SK-N-SH (cell line): ENCODE results near the gene PRKN. TPM values are rescaled to one million over a fixed set of nuclear protein-coding genes. Genes with fewer than 3 reads are reported as not detected.

Experiments used
- CTCF ChIA-PET: fragments of 300-600, 350-600 bp; formaldehyde crosslinking; extraction: SDS; loops from one replicate; lab custom pipeline; 2021; lab: Yijun Ruan, JAX
- POLR2A ChIA-PET: fragments of 350-600 bp; sonication (Branson Sonifier 250); formaldehyde crosslinking; extraction: SDS; loops from one replicate; lab custom pipeline; 2020; ENCODE audit warnings: antibody characterized with exemption, inconsistent platforms; lab: Yijun Ruan, JAX
- DNase-seq: peaks from one replicate; pipeline ENCODE4 v3.0.0; 2012
- H2AFZ ChIP-seq: fragments of 200-600 bp; sonication (generic); 2 replicates; pipeline ENCODE4 v1.8.1; 2016; ENCODE audit warnings: antibody characterized with exemption, mild to moderate bottlenecking, low read depth
- H3F3A ChIP-seq: fragments of 200-600 bp; sonication (generic); replicated peaks from 2 replicates; pipeline ENCODE3; 2016; ENCODE audit warnings: antibody characterized with exemption, mild to moderate bottlenecking; ENCODE audit not compliant: insufficient read depth
- H3K27ac ChIP-seq, 2 experiments: fragments of 200-500 bp in 1 of 2; fragments of 200-600 bp in 1 of 2; sonication (Bioruptor generic) in 1 of 2; sonication (generic), shearing (Covaris generic) in 1 of 2; 2 replicates each; pipeline versions ENCODE4 v1.5.1 to v1.6.1; 2014 to 2016; ENCODE audit warnings: low read depth in 2 of 2, inconsistent platforms in 1 of 2, low read length in 1 of 2, mild to moderate bottlenecking in 1 of 2, mixed read lengths in 1 of 2
- H3K27me3 ChIP-seq: fragments of 200-600 bp; sonication (generic), shearing (Covaris generic); 2 replicates; pipeline ENCODE4 v1.6.1; 2016; ENCODE audit warnings: mixed run types; ENCODE audit not compliant: insufficient read depth
- H3K36me3 ChIP-seq, 2 experiments: fragments of 200-500 bp in 1 of 2; fragments of 200-600 bp in 1 of 2; sonication (Bioruptor generic) in 1 of 2; sonication (generic) in 1 of 2; replicated peaks in 1 of 2; 2 replicates each; pipeline versions ENCODE3 to v1.5.1; 2014 to 2016; ENCODE audit warnings: low read length in 1 of 2, mild to moderate bottlenecking in 1 of 2; ENCODE audit not compliant: insufficient read depth in 2 of 2, control insufficient read depth in 1 of 2
- H3K4me1 ChIP-seq, 2 experiments: fragments of 200-500 bp in 1 of 2; fragments of 200-600 bp in 1 of 2; sonication (Bioruptor generic) in 1 of 2; sonication (generic), shearing (Covaris generic) in 1 of 2; 2 replicates each; pipeline versions ENCODE4 v1.5.1 to v1.6.1; 2014 to 2016; ENCODE audit warnings: low read depth in 1 of 2, low read length in 1 of 2, mixed run types in 1 of 2; ENCODE audit not compliant: insufficient read depth in 2 of 2, control insufficient read depth in 1 of 2
- H3K4me2 ChIP-seq: fragments of 200-600 bp; sonication (generic), shearing (Covaris generic); 2 replicates; pipeline ENCODE4 v1.6.1; 2017; ENCODE audit warnings: mixed run types
- H3K4me3 ChIP-seq, 2 experiments: fragments of 200-500 bp in 1 of 2; fragments of 200-600 bp in 1 of 2; sonication (Bioruptor generic) in 1 of 2; sonication (generic), shearing (Covaris generic) in 1 of 2; 2 replicates each; pipeline versions ENCODE4 v1.5.1 to v1.8.1; 2014 to 2016; ENCODE audit warnings: low read depth in 2 of 2, inconsistent platforms in 1 of 2, low read length in 1 of 2, mild to moderate bottlenecking in 1 of 2, mixed read lengths in 1 of 2, moderate library complexity in 1 of 2
- H3K79me2 ChIP-seq: fragments of 200-600 bp; sonication (generic); 2 replicates; pipeline ENCODE4 v1.8.1; 2017; ENCODE audit warnings: mild to moderate bottlenecking; ENCODE audit not compliant: insufficient read depth
- H3K9ac ChIP-seq: fragments of 200-600 bp; sonication (generic); 2 replicates; pipeline ENCODE4 v1.6.1; 2017; ENCODE audit warnings: mixed run types
- H3K9me2 ChIP-seq: fragments of 200-600 bp; sonication (generic); 2 replicates; pipeline ENCODE4 v1.6.1; 2017; ENCODE audit warnings: mixed run types
- H3K9me3 ChIP-seq: fragments of 200-600 bp; sonication (generic); 2 replicates; pipeline ENCODE4 v1.6.1; 2017; ENCODE audit warnings: mixed run types, mild to moderate bottlenecking, moderate library complexity
- H4K20me1 ChIP-seq: fragments of 200-600 bp; sonication (generic); 2 replicates; pipeline ENCODE4 v1.6.1; 2017; ENCODE audit warnings: mild to moderate bottlenecking, mixed run types; ENCODE audit not compliant: insufficient read depth
- ELF1 ChIP-seq: IDR thresholded peaks from 2 replicates; pipeline ENCODE4 v1.4.0; 2012
- EP300 ChIP-seq, 2 experiments: IDR thresholded peaks; 2 replicates each; pipeline versions ENCODE4 v1.4.0 to v1.6.1; 2012; ENCODE audit warnings: borderline replicate concordance in 1 of 2, low read depth in 1 of 2, low read length in 1 of 2
- EZH2phosphoT487 ChIP-seq: fragments of 200-600 bp; sonication (generic); IDR thresholded peaks from 2 replicates; pipeline ENCODE4 v1.6.1; 2017; ENCODE audit warnings: low read depth, mixed run types, mild to moderate bottlenecking, antibody characterized with exemption, moderate library complexity, borderline replicate concordance
- FOSL2 ChIP-seq: IDR thresholded peaks from 2 replicates; pipeline ENCODE4 v1.4.0; 2012; ENCODE audit warnings: low read depth, mild to moderate bottlenecking, moderate library complexity, borderline replicate concordance
- FOXJ3 ChIP-seq: sonication (generic); formaldehyde crosslinking; IDR thresholded peaks from 2 replicates; pipeline ENCODE4 v1.5.1; 2020; ENCODE audit warnings: mild to moderate bottlenecking, missing genetic modification reagents
- GABPA ChIP-seq: IDR thresholded peaks from 2 replicates; pipeline ENCODE4 v1.4.0; 2012; ENCODE audit warnings: low read depth, mild to moderate bottlenecking
- JUND ChIP-seq: IDR thresholded peaks from 2 replicates; pipeline ENCODE4 v1.4.0; 2012
- MXI1 ChIP-seq: IDR thresholded peaks from 2 replicates; pipeline ENCODE4 v1.6.1; 2012; ENCODE audit warnings: mild to moderate bottlenecking, low read depth, low read length, improper control_type of control experiment
- NRF1 ChIP-seq: IDR thresholded peaks from 2 replicates; pipeline ENCODE4 v1.6.1; 2012; ENCODE audit warnings: low read depth, mild to moderate bottlenecking, low read length
- RFX5 ChIP-seq: IDR thresholded peaks from 2 replicates; pipeline ENCODE4 v1.6.1; 2012; ENCODE audit warnings: mild to moderate bottlenecking, improper control_type of control experiment, low read length
- RXRA ChIP-seq: IDR thresholded peaks from 2 replicates; pipeline ENCODE4 v1.4.0; 2012; ENCODE audit warnings: low read depth, mild to moderate bottlenecking, borderline replicate concordance
- TAF1 ChIP-seq: IDR thresholded peaks from 2 replicates; pipeline ENCODE4 v1.6.1; 2012; ENCODE audit warnings: low read depth, mild to moderate bottlenecking, low read length, moderate library complexity, borderline replicate concordance
- TEAD4 ChIP-seq: IDR thresholded peaks from 2 replicates; pipeline ENCODE4 v1.4.0; 2012; ENCODE audit warnings: mild to moderate bottlenecking, borderline replicate concordance; ENCODE audit not compliant: insufficient read depth
- YY1 ChIP-seq: IDR thresholded peaks from 2 replicates; pipeline ENCODE4 v1.4.0; 2012; ENCODE audit warnings: low read depth, mild to moderate bottlenecking
- WGBS: methylation state at CpG from one replicate; pipeline ENCODE4 v1.1.6; 2017; ENCODE audit warnings: low lambda C conversion rate; 5-methylcytosine and 5-hydroxymethylcytosine counted together
- polyA plus RNA-seq, 3 experiments: library from polyadenylated mRNA; depleted of rRNA; stranded (reverse); fragments of >200 nt; gene quantifications; 2 replicates each; pipeline ENCODE4 v1.2.3, GENCODE V29; 2012
- TF ChIP-seq, protein P1 (sequence below): IDR thresholded peaks from 2 replicates; pipeline ENCODE4 v1.4.0; 2012; ENCODE audit warnings: low read depth
- TF ChIP-seq, protein P2 (sequence below): fragments of 150-350 bp; IDR thresholded peaks from 2 replicates; pipeline ENCODE4 v1.6.1; 2016; ENCODE audit warnings: mild to moderate bottlenecking, low read depth, low read length
- TF ChIP-seq, protein P3 (sequence below): fragments of 200-600 bp; sonication (generic); IDR thresholded peaks from 2 replicates; pipeline ENCODE4 v1.6.1; 2017; ENCODE audit warnings: antibody characterized with exemption, mild to moderate bottlenecking, moderate library complexity
- TF ChIP-seq, protein P4 (sequence below): IDR thresholded peaks from 2 replicates; pipeline ENCODE4; 2012
- TF ChIP-seq, protein P5 (sequence below): IDR thresholded peaks from 2 replicates; pipeline ENCODE4 v1.4.0; 2012; ENCODE audit warnings: low read depth, borderline replicate concordance

Gene PRKN
- polyA plus RNA-seq, 1 of the 3 experiments (the other 2 are of a cell fraction), result 0.76 TPM

DNA sequence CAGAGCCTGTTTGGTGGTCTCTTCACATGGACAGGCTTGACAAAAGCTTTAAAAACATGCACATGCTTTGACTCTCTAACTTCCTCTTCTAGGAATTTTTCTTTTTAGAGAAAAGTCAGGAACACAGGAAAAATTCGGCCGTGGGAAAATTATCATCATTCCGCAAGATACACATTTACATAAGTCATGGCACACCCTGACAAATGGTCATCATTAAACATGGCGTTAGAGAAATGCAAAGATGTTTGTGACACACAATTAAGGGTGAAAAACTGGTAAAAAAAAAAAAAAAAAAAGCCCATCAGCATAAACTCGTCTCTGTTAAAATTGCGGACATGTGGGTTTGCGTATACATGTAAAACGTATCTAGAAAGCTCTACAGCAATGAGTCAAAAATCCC is 1319.5 kb downstream of the PRKN start:
- Histone ChIP-seq H3K79me2 (no peaks in the 10 kb centered on the region), H3K27ac (0 out of 4 replicates have a peak overlapping the region, but pooled peaks of 1 of the 2 experiments have one; percentile 5), H3K4me1 (peaks cover 0 to under 1% of the 10 kb centered on the region in 2 experiments; a peak in 2 of 4 replicates), H3K36me3 (no peaks in the 10 kb centered on the region), H3K9me3 (no peaks in the 10 kb centered on the region), H4K20me1 (no peaks in the 10 kb centered on the region), H3K4me2 (no peak overlapping the region), H3F3A (peaks cover 9% of the 10 kb centered on the region), H3K27me3 (no peaks in the 10 kb centered on the region), H3K4me3 (no peak overlapping the region), H2AFZ (no peak overlapping the region), H3K9me2 (no peaks in the 10 kb centered on the region), H3K9ac (no peak overlapping the region)
- TF ChIP-seq FOXJ3 (no peak), EZH2phosphoT487 (no peak), TEAD4 (no peak), EP300 (IDR thresholded peaks at IDR 0.05; ENCODE audit: borderline replicate concordance in 1 of 2, low read depth in 1 of 2, low read length in 1 of 2) (no peak), NRF1 (no peak), JUND (no peak), RXRA (no peak), MXI1 (no peak), GABPA (no peak), YY1 (no peak), TAF1 (no peak), FOSL2 (no peak), ELF1 (no peak), RFX5 (no peak)
- TF ChIP-seq, protein P1, sequence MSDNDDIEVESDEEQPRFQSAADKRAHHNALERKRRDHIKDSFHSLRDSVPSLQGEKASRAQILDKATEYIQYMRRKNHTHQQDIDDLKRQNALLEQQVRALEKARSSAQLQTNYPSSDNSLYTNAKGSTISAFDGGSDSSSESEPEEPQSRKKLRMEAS, result no peak
- TF ChIP-seq, protein P2, sequence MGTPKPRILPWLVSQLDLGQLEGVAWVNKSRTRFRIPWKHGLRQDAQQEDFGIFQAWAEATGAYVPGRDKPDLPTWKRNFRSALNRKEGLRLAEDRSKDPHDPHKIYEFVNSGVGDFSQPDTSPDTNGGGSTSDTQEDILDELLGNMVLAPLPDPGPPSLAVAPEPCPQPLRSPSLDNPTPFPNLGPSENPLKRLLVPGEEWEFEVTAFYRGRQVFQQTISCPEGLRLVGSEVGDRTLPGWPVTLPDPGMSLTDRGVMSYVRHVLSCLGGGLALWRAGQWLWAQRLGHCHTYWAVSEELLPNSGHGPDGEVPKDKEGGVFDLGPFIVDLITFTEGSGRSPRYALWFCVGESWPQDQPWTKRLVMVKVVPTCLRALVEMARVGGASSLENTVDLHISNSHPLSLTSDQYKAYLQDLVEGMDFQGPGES, result no peak
- TF ChIP-seq, protein P3, sequence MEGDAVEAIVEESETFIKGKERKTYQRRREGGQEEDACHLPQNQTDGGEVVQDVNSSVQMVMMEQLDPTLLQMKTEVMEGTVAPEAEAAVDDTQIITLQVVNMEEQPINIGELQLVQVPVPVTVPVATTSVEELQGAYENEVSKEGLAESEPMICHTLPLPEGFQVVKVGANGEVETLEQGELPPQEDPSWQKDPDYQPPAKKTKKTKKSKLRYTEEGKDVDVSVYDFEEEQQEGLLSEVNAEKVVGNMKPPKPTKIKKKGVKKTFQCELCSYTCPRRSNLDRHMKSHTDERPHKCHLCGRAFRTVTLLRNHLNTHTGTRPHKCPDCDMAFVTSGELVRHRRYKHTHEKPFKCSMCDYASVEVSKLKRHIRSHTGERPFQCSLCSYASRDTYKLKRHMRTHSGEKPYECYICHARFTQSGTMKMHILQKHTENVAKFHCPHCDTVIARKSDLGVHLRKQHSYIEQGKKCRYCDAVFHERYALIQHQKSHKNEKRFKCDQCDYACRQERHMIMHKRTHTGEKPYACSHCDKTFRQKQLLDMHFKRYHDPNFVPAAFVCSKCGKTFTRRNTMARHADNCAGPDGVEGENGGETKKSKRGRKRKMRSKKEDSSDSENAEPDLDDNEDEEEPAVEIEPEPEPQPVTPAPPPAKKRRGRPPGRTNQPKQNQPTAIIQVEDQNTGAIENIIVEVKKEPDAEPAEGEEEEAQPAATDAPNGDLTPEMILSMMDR, result no peak
- TF ChIP-seq, protein P4, sequence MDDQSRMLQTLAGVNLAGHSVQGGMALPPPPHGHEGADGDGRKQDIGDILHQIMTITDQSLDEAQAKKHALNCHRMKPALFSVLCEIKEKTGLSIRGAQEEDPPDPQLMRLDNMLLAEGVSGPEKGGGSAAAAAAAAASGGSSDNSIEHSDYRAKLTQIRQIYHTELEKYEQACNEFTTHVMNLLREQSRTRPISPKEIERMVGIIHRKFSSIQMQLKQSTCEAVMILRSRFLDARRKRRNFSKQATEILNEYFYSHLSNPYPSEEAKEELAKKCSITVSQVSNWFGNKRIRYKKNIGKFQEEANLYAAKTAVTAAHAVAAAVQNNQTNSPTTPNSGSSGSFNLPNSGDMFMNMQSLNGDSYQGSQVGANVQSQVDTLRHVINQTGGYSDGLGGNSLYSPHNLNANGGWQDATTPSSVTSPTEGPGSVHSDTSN, result no peak
- TF ChIP-seq, protein P5, sequence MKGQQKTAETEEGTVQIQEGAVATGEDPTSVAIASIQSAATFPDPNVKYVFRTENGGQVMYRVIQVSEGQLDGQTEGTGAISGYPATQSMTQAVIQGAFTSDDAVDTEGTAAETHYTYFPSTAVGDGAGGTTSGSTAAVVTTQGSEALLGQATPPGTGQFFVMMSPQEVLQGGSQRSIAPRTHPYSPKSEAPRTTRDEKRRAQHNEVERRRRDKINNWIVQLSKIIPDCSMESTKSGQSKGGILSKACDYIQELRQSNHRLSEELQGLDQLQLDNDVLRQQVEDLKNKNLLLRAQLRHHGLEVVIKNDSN, result no peak
- no peak for DNase-seq
- CTCF ChIA-PET, result interaction anchor here (0.6 to 5.1 kb wide), 2 partner anchors 10 to 467 kb away, joined by 3 to 29 read pairs; no protein-coding TSS in a partner anchor
- POLR2A ChIA-PET, result no interaction called here
- 90% methylated on average over 8 of the region's 8 CpGs for WGBS
